ENCODE measurements around the gene ATAD3B. TPM values are rescaled to one million over a fixed set of nuclear protein-coding genes. Genes with fewer than 3 reads are reported as not detected.

The ATAD3B gene
- total RNA-seq, 1 experiment from 2014 or later: 68.9 TPM

GRCh38 chr1:1422465-1423244 is 48.9 kb upstream of the ATAD3B start:
- H3K27me3 ChIP-seq (replicated peaks; ENCODE audit: insufficient read depth, low read depth, low read length, poor library complexity): no peaks in the 10 kb centered on the region
- intact Hi-C loops (cut with micrococcal nuclease; ENCODE audit: unreplicated experiment): no loop called here
- TF ChIP-seq, protein P1, sequence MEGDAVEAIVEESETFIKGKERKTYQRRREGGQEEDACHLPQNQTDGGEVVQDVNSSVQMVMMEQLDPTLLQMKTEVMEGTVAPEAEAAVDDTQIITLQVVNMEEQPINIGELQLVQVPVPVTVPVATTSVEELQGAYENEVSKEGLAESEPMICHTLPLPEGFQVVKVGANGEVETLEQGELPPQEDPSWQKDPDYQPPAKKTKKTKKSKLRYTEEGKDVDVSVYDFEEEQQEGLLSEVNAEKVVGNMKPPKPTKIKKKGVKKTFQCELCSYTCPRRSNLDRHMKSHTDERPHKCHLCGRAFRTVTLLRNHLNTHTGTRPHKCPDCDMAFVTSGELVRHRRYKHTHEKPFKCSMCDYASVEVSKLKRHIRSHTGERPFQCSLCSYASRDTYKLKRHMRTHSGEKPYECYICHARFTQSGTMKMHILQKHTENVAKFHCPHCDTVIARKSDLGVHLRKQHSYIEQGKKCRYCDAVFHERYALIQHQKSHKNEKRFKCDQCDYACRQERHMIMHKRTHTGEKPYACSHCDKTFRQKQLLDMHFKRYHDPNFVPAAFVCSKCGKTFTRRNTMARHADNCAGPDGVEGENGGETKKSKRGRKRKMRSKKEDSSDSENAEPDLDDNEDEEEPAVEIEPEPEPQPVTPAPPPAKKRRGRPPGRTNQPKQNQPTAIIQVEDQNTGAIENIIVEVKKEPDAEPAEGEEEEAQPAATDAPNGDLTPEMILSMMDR (conservative IDR thresholded peaks at IDR 0.05; ENCODE audit: low read depth, low read length): no peak
- TF ChIP-seq EZH2 (IDR thresholded peaks at IDR 0.05; ENCODE audit: borderline replicate concordance, low read depth, low read length, poor library complexity, severe bottlenecking): no peak
- H3K27ac ChIP-seq (ENCODE audit: low read depth, low read length, poor library complexity, severe bottlenecking): no peak overlapping the region
- CTCF ChIA-PET: interaction anchor here (0.5 to 0.6 kb wide), 2 partner anchors 150 to 486 kb away, joined by 3 to 6 read pairs; no protein-coding TSS in a partner anchor
- H3K9me3 ChIP-seq (ENCODE audit: low read depth, low read length, poor library complexity, severe bottlenecking): no peaks in the 10 kb centered on the region
- no peak for DNase-seq (ENCODE audit: low spot score)
- no peaks in the 10 kb centered on the region for H3K36me3 ChIP-seq (ENCODE audit: insufficient read depth, low read length, poor library complexity, severe bottlenecking)
- no peaks in the 10 kb centered on the region for H3K4me1 ChIP-seq (ENCODE audit: insufficient read depth, low read length, poor library complexity, severe bottlenecking)
- H3K4me3 ChIP-seq (ENCODE audit: low read depth, low read length, poor library complexity, severe bottlenecking): no peak overlapping the region
- POLR2A ChIA-PET (ENCODE audit: low non-redundant PET): no interaction called here
- BruUV-seq (replicated peaks): no TSS peak

- H3K4me3 ChIP-seq (ENCODE audit: low read depth, low read length, poor library complexity, severe bottlenecking): no peak overlapping the region
- no peak for DNase-seq (ENCODE audit: low spot score)
- ChIA-PET POLR2A (ENCODE audit: low non-redundant PET) (no interaction called here), CTCF (no interaction called here)
- TF ChIP-seq, protein P1 (conservative IDR thresholded peaks at IDR 0.05; ENCODE audit: low read depth, low read length): no peak
- no peak for TF ChIP-seq EZH2 (IDR thresholded peaks at IDR 0.05; ENCODE audit: borderline replicate concordance, low read depth, low read length, poor library complexity, severe bottlenecking)
- H3K36me3 ChIP-seq (ENCODE audit: insufficient read depth, low read length, poor library complexity, severe bottlenecking): no peaks in the 10 kb centered on the region
- H3K4me1 ChIP-seq (ENCODE audit: insufficient read depth, low read length, poor library complexity, severe bottlenecking): no peaks in the 10 kb centered on the region
- no peak overlapping the region for H3K27ac ChIP-seq (ENCODE audit: low read depth, low read length, poor library complexity, severe bottlenecking)
- no TSS peak for BruUV-seq (replicated peaks)
- H3K27me3 ChIP-seq (replicated peaks; ENCODE audit: insufficient read depth, low read depth, low read length, poor library complexity): no peaks in the 10 kb centered on the region
- intact Hi-C loops (cut with micrococcal nuclease; ENCODE audit: unreplicated experiment): no loop called here
- no peaks in the 10 kb centered on the region for H3K9me3 ChIP-seq (ENCODE audit: low read depth, low read length, poor library complexity, severe bottlenecking)
Observed at GRCh38 chr1:1423245-1423597, 48.3 kb upstream of the ATAD3B start.

DNA sequence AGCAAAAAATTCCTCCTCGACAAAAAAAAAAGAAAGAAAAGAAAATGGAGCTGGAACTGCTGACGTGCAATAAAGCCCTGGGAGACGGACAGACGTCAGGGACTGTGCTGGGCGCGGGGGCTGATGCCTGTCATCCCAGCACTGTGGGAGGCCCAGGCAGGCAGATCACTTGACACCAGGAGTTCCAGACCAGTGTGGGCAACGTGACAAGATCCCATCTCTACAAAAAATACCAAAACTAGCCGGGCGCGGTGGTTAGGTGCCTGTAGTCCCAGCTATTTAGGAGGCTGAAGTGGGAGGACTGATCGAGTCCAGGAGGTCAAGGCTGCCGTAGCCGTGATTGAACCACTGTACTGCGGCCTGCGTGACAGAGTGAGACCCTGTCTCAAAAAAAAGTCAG is 46.9 kb upstream of the ATAD3B start:
- H3K4me1 ChIP-seq (ENCODE audit: insufficient read depth, low read length, poor library complexity, severe bottlenecking): no peaks in the 10 kb centered on the region
- TF ChIP-seq, protein P1 (conservative IDR thresholded peaks at IDR 0.05; ENCODE audit: low read depth, low read length): no peak
- no peak for TF ChIP-seq EZH2 (IDR thresholded peaks at IDR 0.05; ENCODE audit: borderline replicate concordance, low read depth, low read length, poor library complexity, severe bottlenecking)
- H3K4me3 ChIP-seq (ENCODE audit: low read depth, low read length, poor library complexity, severe bottlenecking): no peak overlapping the region
- H3K9me3 ChIP-seq (ENCODE audit: low read depth, low read length, poor library complexity, severe bottlenecking): no peaks in the 10 kb centered on the region
- no peaks in the 10 kb centered on the region for H3K36me3 ChIP-seq (ENCODE audit: insufficient read depth, low read length, poor library complexity, severe bottlenecking)
- H3K27ac ChIP-seq (ENCODE audit: low read depth, low read length, poor library complexity, severe bottlenecking): no peak overlapping the region
- intact Hi-C loops (cut with micrococcal nuclease; ENCODE audit: unreplicated experiment): no loop called here
- no peaks in the 10 kb centered on the region for H3K27me3 ChIP-seq (replicated peaks; ENCODE audit: insufficient read depth, low read depth, low read length, poor library complexity)
- ChIA-PET CTCF (no interaction called here), POLR2A (ENCODE audit: low non-redundant PET) (interaction anchor here (0.6 kb wide), 1 partner anchor 168 kb away, joined by 14 read pairs; no protein-coding TSS in a partner anchor)
- BruUV-seq (replicated peaks): no TSS peak
- no peak for DNase-seq (ENCODE audit: low spot score)

Measured in A673 (cell line).